Left ventricle myocardium inferior (tissue), 1 donor: ENCODE results near the gene RAB9A. TPM values are rescaled to one million over a fixed set of nuclear protein-coding genes. Genes with fewer than 3 reads are reported as not detected.
A peak's percentile ranks its signal among the peaks of the same experiment; 100 is the strongest.

Source experiments
- DNase-seq: peaks from one replicate; pipeline ENCODE4 v3.0.0-alpha.2; 2020
- H3K27ac ChIP-seq: fragments of 200-600 bp; replicated peaks from 2 replicates; pipeline ENCODE4 v1.8.0; 2021
- H3K27me3 ChIP-seq: fragments of 200-600 bp; 2 replicates; pipeline ENCODE4 v1.8.0; 2021; ENCODE audit warnings: low read depth
- H3K36me3 ChIP-seq: fragments of 200-600 bp; 2 replicates; pipeline ENCODE4 v1.8.0; 2021
- H3K4me1 ChIP-seq: fragments of 200-600 bp; 2 replicates; pipeline ENCODE4 v1.8.0; 2021
- H3K4me3 ChIP-seq: fragments of 200-600 bp; 2 replicates; pipeline ENCODE4 v1.8.0; 2021; ENCODE audit warnings: mild to moderate bottlenecking, moderate library complexity
- H3K9me3 ChIP-seq: fragments of 200-600 bp; replicated peaks from 2 replicates; pipeline ENCODE4 v1.8.0; 2021
- intact Hi-C: fragments of 100-400 bp; cut with micrococcal nuclease; formaldehyde crosslinking; loops from one replicate; pipeline ENCODE4 v1.11.0; 2022
- total RNA-seq: library from RNA; stranded (reverse); fragmentation: NEBNext Ultra II Directional; extraction: Animal tissue kit (Norgen Biotek cat#: 25700); gene quantifications from one replicate; pipeline ENCODE4 v1.2.1, GENCODE V29; 2021
- TF ChIP-seq, protein P1 (sequence below): fragments of 200-600 bp; IDR thresholded peaks from 2 replicates; pipeline ENCODE4 v1.8.0; 2021; ENCODE audit warnings: antibody characterized with exemption, mild to moderate bottlenecking, borderline replicate concordance
- donor health status: DM: no; HTN: yes; CAD: no; lungs with severe emphysema.

Gene RAB9A
- total RNA-seq, 1 donor from 2014 or later, result 22.2 TPM

GRCh38 chrX:13716455-13716854 is 27.5 kb downstream of the RAB9A start:
- intact Hi-C loops, result no loop called here
- TF ChIP-seq, protein P1, sequence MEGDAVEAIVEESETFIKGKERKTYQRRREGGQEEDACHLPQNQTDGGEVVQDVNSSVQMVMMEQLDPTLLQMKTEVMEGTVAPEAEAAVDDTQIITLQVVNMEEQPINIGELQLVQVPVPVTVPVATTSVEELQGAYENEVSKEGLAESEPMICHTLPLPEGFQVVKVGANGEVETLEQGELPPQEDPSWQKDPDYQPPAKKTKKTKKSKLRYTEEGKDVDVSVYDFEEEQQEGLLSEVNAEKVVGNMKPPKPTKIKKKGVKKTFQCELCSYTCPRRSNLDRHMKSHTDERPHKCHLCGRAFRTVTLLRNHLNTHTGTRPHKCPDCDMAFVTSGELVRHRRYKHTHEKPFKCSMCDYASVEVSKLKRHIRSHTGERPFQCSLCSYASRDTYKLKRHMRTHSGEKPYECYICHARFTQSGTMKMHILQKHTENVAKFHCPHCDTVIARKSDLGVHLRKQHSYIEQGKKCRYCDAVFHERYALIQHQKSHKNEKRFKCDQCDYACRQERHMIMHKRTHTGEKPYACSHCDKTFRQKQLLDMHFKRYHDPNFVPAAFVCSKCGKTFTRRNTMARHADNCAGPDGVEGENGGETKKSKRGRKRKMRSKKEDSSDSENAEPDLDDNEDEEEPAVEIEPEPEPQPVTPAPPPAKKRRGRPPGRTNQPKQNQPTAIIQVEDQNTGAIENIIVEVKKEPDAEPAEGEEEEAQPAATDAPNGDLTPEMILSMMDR, result no peak
- H3K36me3 ChIP-seq, result peaks cover 17% of the 10 kb centered on the region
- no peaks in the 10 kb centered on the region for H3K9me3 ChIP-seq
- H3K4me3 ChIP-seq, result no peak overlapping the region
- peaks cover 18% of the 10 kb centered on the region for H3K4me1 ChIP-seq
- no peaks in the 10 kb centered on the region for H3K27me3 ChIP-seq
- no peak overlapping the region for H3K27ac ChIP-seq
- no peak for DNase-seq

- DNase-seq, result no peak
- H3K4me3 ChIP-seq, result no peak overlapping the region
- intact Hi-C loops, result no loop called here
- H3K4me1 ChIP-seq, result peaks cover 22% of the 10 kb centered on the region
- H3K9me3 ChIP-seq, result no peaks in the 10 kb centered on the region
- H3K27me3 ChIP-seq, result no peaks in the 10 kb centered on the region
- TF ChIP-seq, protein P1, result no peak
- no peak overlapping the region for H3K27ac ChIP-seq
- peaks cover 15% of the 10 kb centered on the region for H3K36me3 ChIP-seq
These were observed 28.0 kb downstream of the RAB9A start for GRCh38 chrX:13716905-13717304.

- intact Hi-C loops, result no loop called here
- TF ChIP-seq, protein P1, result no peak
- peak overlapping the region; percentile 46 for H3K27ac ChIP-seq
- H3K36me3 ChIP-seq, result peaks cover 13% of the 10 kb centered on the region
- peaks cover 22% of the 10 kb centered on the region for H3K4me1 ChIP-seq
- H3K4me3 ChIP-seq, result no peak overlapping the region
- peak; percentile 22 for DNase-seq
- H3K9me3 ChIP-seq, result no peaks in the 10 kb centered on the region
- no peaks in the 10 kb centered on the region for H3K27me3 ChIP-seq
These were observed 29.0 kb downstream of the RAB9A start for GRCh38 chrX:13717700-13718472.

DNA sequence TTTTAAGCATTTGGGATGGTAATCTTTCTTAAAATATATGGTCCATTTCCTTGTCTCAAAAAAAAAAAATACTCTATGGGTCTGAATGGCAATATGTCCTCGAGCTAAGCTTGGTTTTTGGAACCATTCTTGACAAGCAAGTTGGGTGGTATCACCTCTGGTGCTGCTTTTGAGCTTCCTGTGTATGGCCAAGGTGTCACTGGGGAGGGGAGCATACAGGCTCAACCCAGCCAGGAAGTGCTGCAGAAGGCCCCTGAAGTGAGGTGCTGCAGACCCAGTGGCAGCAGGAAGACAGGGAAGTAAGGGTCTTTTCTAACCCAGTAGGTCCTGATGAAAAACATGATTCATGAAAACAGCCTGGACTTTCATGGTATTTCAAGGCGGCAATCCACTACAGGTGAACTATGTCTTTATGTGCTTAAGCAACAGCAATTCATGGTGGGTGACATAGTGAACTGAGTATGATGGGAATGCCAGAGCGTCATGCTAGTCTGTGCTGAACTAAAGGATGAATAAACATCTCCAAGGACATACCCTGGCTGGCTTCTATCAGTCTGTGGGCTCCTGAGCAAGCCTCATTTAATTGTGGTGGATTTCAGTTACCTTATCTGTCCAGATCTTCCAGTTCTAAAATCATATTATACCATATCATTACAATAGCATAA is 30.4 kb downstream of the RAB9A start:
- no peaks in the 10 kb centered on the region for H3K9me3 ChIP-seq
- no peak for DNase-seq
- no peaks in the 10 kb centered on the region for H3K27me3 ChIP-seq
- no peak overlapping the region for H3K4me3 ChIP-seq
- intact Hi-C loops, result no loop called here
- peaks cover 13% of the 10 kb centered on the region for H3K36me3 ChIP-seq
- TF ChIP-seq, protein P1, result no peak
- peaks cover 22% of the 10 kb centered on the region for H3K4me1 ChIP-seq
- no peak overlapping the region for H3K27ac ChIP-seq

DNA sequence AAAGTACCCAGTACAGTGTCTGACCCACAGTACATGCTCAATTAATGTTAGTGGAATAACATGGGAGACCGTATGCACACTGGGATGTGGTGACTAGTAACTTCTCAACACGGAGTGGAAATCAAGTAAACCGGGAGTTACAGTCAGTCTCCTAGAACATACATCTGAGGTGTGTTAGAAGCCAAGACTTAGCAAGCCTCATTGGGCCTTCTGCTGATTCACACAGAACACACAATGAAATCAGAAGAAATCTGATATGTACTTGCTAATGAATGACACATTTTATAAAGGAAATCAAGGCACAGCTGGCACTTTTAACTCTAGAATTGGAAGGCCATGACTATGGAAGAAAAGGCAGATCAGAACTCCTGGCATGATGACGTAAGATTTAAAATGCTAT is 32.4 kb downstream of the RAB9A start:
- TF ChIP-seq, protein P1, result no peak
- Histone ChIP-seq H3K4me1 (peaks cover 22% of the 10 kb centered on the region), H3K36me3 (peaks cover under 1% of the 10 kb centered on the region), H3K27me3 (no peaks in the 10 kb centered on the region), H3K9me3 (no peaks in the 10 kb centered on the region), H3K27ac (peak overlapping the region; percentile 19), H3K4me3 (no peak overlapping the region)
- DNase-seq, result no peak
- intact Hi-C loops, result no loop called here
